Measurements from ENCODE around the gene OR10J5. TPM values are rescaled to one million over a fixed set of nuclear protein-coding genes. Genes with fewer than 3 reads are reported as not detected.

OR10J5 gene
- total RNA-seq, 1 donor from 2014 or later, result not detected

GRCh38 chr1:159554696-159555095 lies 18.9 kb upstream of the OR10J5 start:
- no peak for TF ChIP-seq EZH2 (IDR thresholded peaks at IDR 0.05; ENCODE audit: insufficient read depth, low read length)
- no peaks in the 10 kb centered on the region for H3K79me2 ChIP-seq (ENCODE audit: insufficient read depth, low read length)
- H3K9ac ChIP-seq (ENCODE audit: low read length), result no peak overlapping the region
- H3K9me3 Mint-ChIP-seq (ENCODE audit: unreplicated experiment), result no peaks in the 10 kb centered on the region
- no peaks in the 10 kb centered on the region for H3K27me3 Mint-ChIP-seq (ENCODE audit: low read depth, unreplicated experiment)
- no peaks in the 10 kb centered on the region for H3K36me3 ChIP-seq (ENCODE audit: insufficient read depth, low read length)
- H4K20me1 ChIP-seq (ENCODE audit: insufficient read depth, low read length), result no peaks in the 10 kb centered on the region
- no peak overlapping the region for H3K27ac Mint-ChIP-seq (ENCODE audit: unreplicated experiment)
- no peak overlapping the region for H3K27ac ChIP-seq (ENCODE audit: low read depth, low read length)
- FAIRE-seq (no peak), DNase-seq (ENCODE audit: low read depth) (no peak)
- H3K9me3 ChIP-seq (ENCODE audit: insufficient read depth, low read depth, low read length), result no peaks in the 10 kb centered on the region
- no peaks in the 10 kb centered on the region for H3K4me1 Mint-ChIP-seq (ENCODE audit: low read depth, unreplicated experiment)
- no peak overlapping the region for H3K4me3 Mint-ChIP-seq (ENCODE audit: unreplicated experiment)
- H3K36me3 Mint-ChIP-seq (ENCODE audit: low read depth, unreplicated experiment), result no peaks in the 10 kb centered on the region
- no peaks in the 10 kb centered on the region for H3K4me1 ChIP-seq (ENCODE audit: insufficient read depth, low read length)
- H3K4me2 ChIP-seq (ENCODE audit: low read length), result no peak overlapping the region
- H3K4me3 ChIP-seq (ENCODE audit: insufficient read depth, low read depth, low read length), result no peak overlapping the region
- H2AFZ ChIP-seq (ENCODE audit: low read depth, low read length), result no peak overlapping the region
- no peaks in the 10 kb centered on the region for H3K27me3 ChIP-seq (ENCODE audit: insufficient read depth, low read length)

GRCh38 chr1:159554261-159554660 lies 18.5 kb upstream of the OR10J5 start:
- Mint-ChIP-seq H3K36me3 (ENCODE audit: low read depth, unreplicated experiment) (no peaks in the 10 kb centered on the region), H3K4me3 (ENCODE audit: unreplicated experiment) (no peak overlapping the region), H3K4me1 (ENCODE audit: low read depth, unreplicated experiment) (no peaks in the 10 kb centered on the region), H3K27ac (ENCODE audit: unreplicated experiment) (no peak overlapping the region), H3K27me3 (ENCODE audit: low read depth, unreplicated experiment) (no peaks in the 10 kb centered on the region), H3K9me3 (ENCODE audit: unreplicated experiment) (no peaks in the 10 kb centered on the region)
- H4K20me1 ChIP-seq (ENCODE audit: insufficient read depth, low read length), result no peaks in the 10 kb centered on the region
- no peak overlapping the region for H3K27ac ChIP-seq (ENCODE audit: low read depth, low read length)
- no peak overlapping the region for H2AFZ ChIP-seq (ENCODE audit: low read depth, low read length)
- H3K9ac ChIP-seq (ENCODE audit: low read length), result no peak overlapping the region
- H3K4me3 ChIP-seq (ENCODE audit: insufficient read depth, low read depth, low read length), result no peak overlapping the region
- H3K79me2 ChIP-seq (ENCODE audit: insufficient read depth, low read length), result no peaks in the 10 kb centered on the region
- DNase-seq (ENCODE audit: low read depth), result no peak
- no peaks in the 10 kb centered on the region for H3K9me3 ChIP-seq (ENCODE audit: insufficient read depth, low read depth, low read length)
- no peaks in the 10 kb centered on the region for H3K4me1 ChIP-seq (ENCODE audit: insufficient read depth, low read length)
- H3K36me3 ChIP-seq (ENCODE audit: insufficient read depth, low read length), result no peaks in the 10 kb centered on the region
- no peak overlapping the region for H3K4me2 ChIP-seq (ENCODE audit: low read length)
- TF ChIP-seq, protein P1, sequence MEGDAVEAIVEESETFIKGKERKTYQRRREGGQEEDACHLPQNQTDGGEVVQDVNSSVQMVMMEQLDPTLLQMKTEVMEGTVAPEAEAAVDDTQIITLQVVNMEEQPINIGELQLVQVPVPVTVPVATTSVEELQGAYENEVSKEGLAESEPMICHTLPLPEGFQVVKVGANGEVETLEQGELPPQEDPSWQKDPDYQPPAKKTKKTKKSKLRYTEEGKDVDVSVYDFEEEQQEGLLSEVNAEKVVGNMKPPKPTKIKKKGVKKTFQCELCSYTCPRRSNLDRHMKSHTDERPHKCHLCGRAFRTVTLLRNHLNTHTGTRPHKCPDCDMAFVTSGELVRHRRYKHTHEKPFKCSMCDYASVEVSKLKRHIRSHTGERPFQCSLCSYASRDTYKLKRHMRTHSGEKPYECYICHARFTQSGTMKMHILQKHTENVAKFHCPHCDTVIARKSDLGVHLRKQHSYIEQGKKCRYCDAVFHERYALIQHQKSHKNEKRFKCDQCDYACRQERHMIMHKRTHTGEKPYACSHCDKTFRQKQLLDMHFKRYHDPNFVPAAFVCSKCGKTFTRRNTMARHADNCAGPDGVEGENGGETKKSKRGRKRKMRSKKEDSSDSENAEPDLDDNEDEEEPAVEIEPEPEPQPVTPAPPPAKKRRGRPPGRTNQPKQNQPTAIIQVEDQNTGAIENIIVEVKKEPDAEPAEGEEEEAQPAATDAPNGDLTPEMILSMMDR (IDR thresholded peaks at IDR 0.05; ENCODE audit: insufficient read depth, low read depth, low read length), result no peak
- no peak for FAIRE-seq
- no peaks in the 10 kb centered on the region for H3K27me3 ChIP-seq (ENCODE audit: insufficient read depth, low read length)

DNA sequence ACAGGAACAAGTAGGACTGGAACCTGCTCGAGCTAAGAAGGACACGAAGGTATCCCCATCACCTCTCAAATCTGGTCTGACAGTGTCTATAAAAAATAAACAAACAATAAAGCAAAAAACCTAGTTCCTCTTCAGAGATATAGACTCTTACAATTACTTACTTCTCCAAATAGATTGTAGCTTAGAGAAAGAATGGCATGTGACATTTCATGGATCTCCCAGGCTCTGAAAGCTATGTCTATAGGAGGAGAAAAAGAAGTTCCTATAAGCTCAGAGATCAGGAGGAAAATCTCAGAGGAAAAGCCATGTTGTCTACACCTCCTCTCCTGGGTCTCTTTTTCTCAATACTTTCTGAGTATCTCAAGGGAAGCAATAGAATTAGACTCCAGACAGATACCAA lies 12.3 kb upstream of the OR10J5 start:
- Mint-ChIP-seq H3K4me1 (ENCODE audit: low read depth, unreplicated experiment) (peaks cover 2% of the 10 kb centered on the region), H3K4me3 (ENCODE audit: unreplicated experiment) (no peak overlapping the region), H3K36me3 (ENCODE audit: low read depth, unreplicated experiment) (no peaks in the 10 kb centered on the region), H3K27ac (ENCODE audit: unreplicated experiment) (no peak overlapping the region), H3K9me3 (ENCODE audit: unreplicated experiment) (no peaks in the 10 kb centered on the region), H3K27me3 (ENCODE audit: low read depth, unreplicated experiment) (no peaks in the 10 kb centered on the region)
- FAIRE-seq, result no peak
- no peak overlapping the region for H3K9ac ChIP-seq (ENCODE audit: low read length)
- no peak overlapping the region for H3K4me3 ChIP-seq (ENCODE audit: insufficient read depth, low read depth, low read length)
- no peak for DNase-seq (ENCODE audit: low read depth)
- H2AFZ ChIP-seq (ENCODE audit: low read depth, low read length), result no peak overlapping the region
- H3K4me1 ChIP-seq (ENCODE audit: insufficient read depth, low read length), result no peaks in the 10 kb centered on the region
- no peak overlapping the region for H3K4me2 ChIP-seq (ENCODE audit: low read length)
- no peaks in the 10 kb centered on the region for H3K36me3 ChIP-seq (ENCODE audit: insufficient read depth, low read length)
- TF ChIP-seq, protein P1 (IDR thresholded peaks at IDR 0.05; ENCODE audit: insufficient read depth, low read depth, low read length), result no peak
- TF ChIP-seq EZH2 (IDR thresholded peaks at IDR 0.05; ENCODE audit: insufficient read depth, low read length), result no peak
- H3K27me3 ChIP-seq (ENCODE audit: insufficient read depth, low read length), result no peaks in the 10 kb centered on the region
- no peak overlapping the region for H3K27ac ChIP-seq (ENCODE audit: low read depth, low read length)
- H4K20me1 ChIP-seq (ENCODE audit: insufficient read depth, low read length), result no peaks in the 10 kb centered on the region
- no peaks in the 10 kb centered on the region for H3K79me2 ChIP-seq (ENCODE audit: insufficient read depth, low read length)
- no peaks in the 10 kb centered on the region for H3K9me3 ChIP-seq (ENCODE audit: insufficient read depth, low read depth, low read length)
